Nephron progenitor cell (in vitro differentiated cells): ENCODE measurements around the gene EED.

Source experiments
- DNase-seq: peaks from one replicate; pipeline ENCODE4 v3.0.0; 2021
- H3K27ac Mint-ChIP-seq: 2 replicates; pipeline ENCODE4 v1.8.0; 2021; ENCODE audit warnings: mild to moderate bottlenecking, moderate library complexity, mixed read lengths
- H3K27me3 Mint-ChIP-seq: 2 replicates; pipeline ENCODE4 v1.8.0; 2021; ENCODE audit warnings: mild to moderate bottlenecking, low read depth, mixed read lengths; ENCODE audit not compliant: poor library complexity
- H3K36me3 Mint-ChIP-seq: 2 replicates; pipeline ENCODE4 v1.8.0; 2021; ENCODE audit warnings: low read depth, mixed read lengths
- H3K4me1 Mint-ChIP-seq: 2 replicates; pipeline ENCODE4 v1.8.0; 2021; ENCODE audit warnings: mixed read lengths
- H3K4me3 Mint-ChIP-seq: 2 replicates; pipeline ENCODE4 v1.8.0; 2021; ENCODE audit warnings: mild to moderate bottlenecking, moderate library complexity, mixed read lengths
- H3K9me3 Mint-ChIP-seq: 2 replicates; pipeline ENCODE4 v1.8.0; 2021; ENCODE audit warnings: mild to moderate bottlenecking, moderate library complexity, mixed read lengths
- CTCF ChIP-seq: fragments of 200-600 bp; sonication (generic); IDR thresholded peaks from 2 replicates; pipeline ENCODE4 v1.5.0; 2021; ENCODE audit warnings: antibody characterized with exemption

The EED gene

DNA sequence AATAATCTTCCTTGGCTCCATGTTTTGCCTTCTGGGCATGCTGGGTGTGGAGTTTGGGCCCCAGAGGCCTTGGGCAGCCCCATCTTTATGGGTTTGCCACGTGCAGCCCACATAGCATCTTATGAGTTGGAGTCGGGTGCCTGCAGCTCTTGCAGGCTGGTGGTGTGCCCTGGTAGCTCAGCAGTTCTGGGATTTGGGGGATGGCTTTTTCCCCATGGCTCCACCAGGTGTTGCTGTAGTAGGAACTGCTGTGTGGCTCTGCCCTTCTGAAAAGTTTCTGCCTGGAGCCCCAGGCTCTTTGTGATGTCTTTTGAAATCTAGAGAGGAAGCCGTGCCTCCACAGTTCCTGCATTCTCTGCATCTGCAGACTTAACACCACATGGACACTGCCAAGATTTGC, 16.8 kb downstream of the EED start:
- Mint-ChIP-seq H3K27ac (no peak overlapping the region), H3K4me3 (no peak overlapping the region), H3K4me1 (no peaks in the 10 kb centered on the region), H3K27me3 (no peaks in the 10 kb centered on the region), H3K9me3 (peaks cover 7% of the 10 kb centered on the region), H3K36me3 (peaks cover 81% of the 10 kb centered on the region)
- no peak for TF ChIP-seq CTCF
- DNase-seq = no peak

DNA sequence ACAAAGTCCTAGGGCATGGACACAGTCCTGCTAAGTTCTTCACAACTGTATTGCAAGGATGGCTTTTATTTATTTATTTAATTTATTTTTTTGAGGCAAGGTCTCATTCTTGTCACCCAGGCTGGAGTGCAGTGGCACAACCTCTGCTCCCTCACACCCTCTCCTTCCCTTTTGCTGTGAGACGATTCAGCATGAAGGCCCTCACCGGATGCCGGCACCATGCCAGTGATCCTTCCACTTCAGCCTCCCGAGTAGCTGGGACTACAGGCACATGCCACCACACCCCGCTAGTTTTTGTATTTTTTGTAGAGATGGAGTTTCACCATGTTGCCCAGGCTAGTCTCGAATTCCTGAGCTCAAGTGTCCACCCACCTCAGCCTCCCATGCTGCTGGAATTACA, 17.8 kb downstream of the EED start:
- Mint-ChIP-seq H3K9me3 (peaks cover 7% of the 10 kb centered on the region), H3K27ac (no peak overlapping the region), H3K27me3 (no peaks in the 10 kb centered on the region), H3K4me1 (no peaks in the 10 kb centered on the region), H3K4me3 (no peak overlapping the region), H3K36me3 (peaks cover 70% of the 10 kb centered on the region)
- DNase-seq = no peak
- TF ChIP-seq CTCF = no peak

DNA sequence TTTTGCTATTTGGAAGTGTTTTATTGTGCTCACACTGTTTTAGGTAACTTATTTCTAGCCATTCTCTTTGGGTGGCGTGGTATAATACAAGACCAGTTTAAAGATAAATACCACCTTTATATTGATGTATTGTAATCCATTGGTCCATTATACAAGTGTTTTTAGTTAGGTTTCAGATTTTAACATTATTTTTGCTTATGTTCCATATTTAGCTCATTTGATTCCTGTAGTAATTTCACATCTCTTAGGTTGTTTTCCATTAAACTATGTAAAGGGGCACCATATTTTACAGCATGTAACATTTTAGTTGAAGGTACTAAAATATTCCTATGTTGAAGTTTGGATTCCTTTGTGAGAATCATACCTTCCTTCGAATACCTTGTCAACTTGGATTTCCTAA, 20.1 kb downstream of the EED start:
- H3K9me3 Mint-ChIP-seq = peaks cover 7% of the 10 kb centered on the region
- H3K4me3 Mint-ChIP-seq = no peak overlapping the region

DNA sequence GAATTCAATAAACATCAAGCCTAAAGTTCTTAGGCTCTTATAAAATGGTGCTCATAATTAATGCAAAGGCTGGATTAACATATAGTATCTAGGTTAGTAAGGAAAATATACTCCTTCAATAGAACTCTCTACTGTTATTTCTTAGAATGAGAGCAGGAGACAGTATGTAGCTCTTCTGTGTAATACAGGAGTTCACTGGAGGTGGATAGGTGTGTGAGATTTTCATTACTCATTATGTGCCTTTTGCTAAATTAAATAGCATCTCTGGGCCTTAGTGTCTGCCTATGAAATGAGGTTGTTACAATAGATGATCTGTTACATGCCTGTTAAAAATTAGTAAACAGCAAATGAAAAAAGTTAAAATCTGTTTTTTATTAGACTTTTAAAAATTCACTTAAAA, 20.6 kb downstream of the EED start:
- H3K27ac Mint-ChIP-seq = no peak overlapping the region
- no peak overlapping the region for H3K4me3 Mint-ChIP-seq
- H3K9me3 Mint-ChIP-seq = peaks cover 7% of the 10 kb centered on the region
- no peaks in the 10 kb centered on the region for H3K4me1 Mint-ChIP-seq
- TF ChIP-seq CTCF = no peak
- DNase-seq = no peak
- peaks cover 71% of the 10 kb centered on the region for H3K36me3 Mint-ChIP-seq
- no peaks in the 10 kb centered on the region for H3K27me3 Mint-ChIP-seq

More for the DNA sequence above, 20.1 kb downstream of the EED start:
- no peak overlapping the region for H3K27ac Mint-ChIP-seq
- no peaks in the 10 kb centered on the region for H3K27me3 Mint-ChIP-seq
- H3K4me1 Mint-ChIP-seq = no peaks in the 10 kb centered on the region
- no peak for TF ChIP-seq CTCF
- DNase-seq = no peak
- H3K36me3 Mint-ChIP-seq = peaks cover 71% of the 10 kb centered on the region

GRCh38 chr11:86269645-86270044, 25.1 kb downstream of the EED start:
- H3K4me1 Mint-ChIP-seq = no peaks in the 10 kb centered on the region
- TF ChIP-seq CTCF = no peak

GRCh38 chr11:86274503-86274902, 29.9 kb downstream of the EED start:
- Mint-ChIP-seq H3K27ac (no peak overlapping the region), H3K36me3 (peaks cover 86% of the 10 kb centered on the region), H3K9me3 (no peaks in the 10 kb centered on the region), H3K4me3 (no peak overlapping the region), H3K4me1 (no peaks in the 10 kb centered on the region), H3K27me3 (no peaks in the 10 kb centered on the region)
- no peak for TF ChIP-seq CTCF
- no peak for DNase-seq

More at GRCh38 chr11:86269645-86270044, 25.1 kb downstream of the EED start:
- Mint-ChIP-seq H3K4me3 (no peak overlapping the region), H3K27me3 (no peaks in the 10 kb centered on the region), H3K36me3 (peaks cover 75% of the 10 kb centered on the region), H3K9me3 (no peaks in the 10 kb centered on the region), H3K27ac (no peak overlapping the region)
- DNase-seq = no peak
